Left lung (tissue), 10 donors: Measurements from ENCODE around the gene MYO7A. TPM values are rescaled to one million over a fixed set of nuclear protein-coding genes. Genes with fewer than 3 reads are reported as not detected.

Source experiments
- ATAC-seq: fragments of 200-7000 bp; cut with Tn5 transposase; one replicate; pipeline ENCODE4 v1.9.1; 2020; ENCODE audit warnings: moderate library complexity
- DNase-seq, 4 donors: peaks; one replicate each; pipeline ENCODE4 v3.0.0-alpha.2; 2013 to 2020
- H3K27ac ChIP-seq, 2 donors: fragments of 200-600 bp; sonication (generic) in 1 of 2; one replicate each; pipeline versions ENCODE4 v1.5.0 to v1.8.0; 2020 to 2021
- H3K27me3 ChIP-seq, 2 donors: fragments of 200-600 bp; sonication (generic) in 1 of 2; one replicate each; pipeline versions ENCODE4 v1.5.0 to v1.8.0; 2020 to 2021
- H3K36me3 ChIP-seq, 2 donors: fragments of 200-600 bp; sonication (generic) in 1 of 2; one replicate each; pipeline versions ENCODE4 v1.5.0 to v1.8.0; 2020 to 2021
- H3K4me1 ChIP-seq, 2 donors: fragments of 200-600 bp; one replicate each; pipeline ENCODE4 v1.8.0; 2021
- H3K4me3 ChIP-seq, 2 donors: fragments of 200-600 bp; sonication (generic) in 1 of 2; one replicate each; pipeline versions ENCODE4 v1.5.0 to v1.8.0; 2020 to 2021; ENCODE audit warnings: mild to moderate bottlenecking in 1 of 2
- H3K9me3 ChIP-seq, 2 donors: fragments of 200-600 bp; sonication (generic) in 1 of 2; one replicate each; pipeline versions ENCODE4 v1.5.0 to v1.8.0; 2020 to 2021
- intact Hi-C, 2 donors: fragments of 100-400 bp; cut with DNase I; formaldehyde crosslinking; loops; one replicate each; pipeline versions ENCODE4 v1.11.2 to v1.14.2; 2022
- polyA plus RNA-seq, 6 donors: library from polyadenylated mRNA; unstranded; fragments of 120-200 nt; gene quantifications; one replicate each; pipeline ENCODE4 v1.2.1, GENCODE V29; 2013; ENCODE audit not compliant: insufficient read length in 6 of 6
- total RNA-seq, 2 donors: library from RNA; stranded (reverse); fragmentation: NEBNext Ultra II Directional; extraction: Animal tissue kit (Norgen Biotek cat#: 25700); gene quantifications; one replicate each; pipeline ENCODE4 v1.2.1, GENCODE V29; 2021
- TF ChIP-seq, protein P1 (sequence below), 2 donors: fragments of 200-600 bp; sonication (generic) in 1 of 2; IDR thresholded peaks; one replicate each; pipeline versions ENCODE4 v1.5.0 to v1.8.0; 2021; ENCODE audit warnings: antibody characterized with exemption in 2 of 2
- donor health status: DM: no; HTN: yes; CAD: no.
- donor health status: DM: no; HTN: no; CAD: no.

The MYO7A gene
- total and polyA plus RNA-seq, 8 donors: 4.8 to 13.5 (median 5.8) TPM

DNA sequence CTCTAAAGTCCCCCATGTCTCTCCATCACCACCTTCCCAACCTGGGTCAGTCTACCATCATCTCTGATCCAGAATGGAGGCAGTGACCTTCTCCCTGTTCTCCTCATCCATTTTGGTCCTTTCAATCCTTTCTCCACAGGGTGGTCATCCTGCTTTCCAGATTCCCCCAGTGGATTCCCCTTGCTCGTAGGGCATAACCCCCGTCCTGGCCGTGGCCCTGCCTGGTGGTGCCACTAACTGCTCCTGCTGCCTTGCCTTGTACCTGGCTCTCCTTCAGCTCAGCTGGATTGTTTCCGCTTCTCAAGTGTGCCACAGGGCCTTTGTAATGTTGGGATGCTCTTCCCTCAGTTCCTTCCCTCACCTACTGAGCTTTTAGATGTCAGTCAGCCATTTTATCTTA is 81.6 kb downstream of the MYO7A start:
- Histone ChIP-seq H3K4me1 (no peaks in the 10 kb centered on the region), H3K36me3 (peaks cover 0 to 13% of the 10 kb centered on the region in 2 donors), H3K27me3 (no peaks in the 10 kb centered on the region), H3K27ac (no peak overlapping the region), H3K9me3 (no peaks in the 10 kb centered on the region), H3K4me3 (no peak overlapping the region)
- TF ChIP-seq, protein P1, sequence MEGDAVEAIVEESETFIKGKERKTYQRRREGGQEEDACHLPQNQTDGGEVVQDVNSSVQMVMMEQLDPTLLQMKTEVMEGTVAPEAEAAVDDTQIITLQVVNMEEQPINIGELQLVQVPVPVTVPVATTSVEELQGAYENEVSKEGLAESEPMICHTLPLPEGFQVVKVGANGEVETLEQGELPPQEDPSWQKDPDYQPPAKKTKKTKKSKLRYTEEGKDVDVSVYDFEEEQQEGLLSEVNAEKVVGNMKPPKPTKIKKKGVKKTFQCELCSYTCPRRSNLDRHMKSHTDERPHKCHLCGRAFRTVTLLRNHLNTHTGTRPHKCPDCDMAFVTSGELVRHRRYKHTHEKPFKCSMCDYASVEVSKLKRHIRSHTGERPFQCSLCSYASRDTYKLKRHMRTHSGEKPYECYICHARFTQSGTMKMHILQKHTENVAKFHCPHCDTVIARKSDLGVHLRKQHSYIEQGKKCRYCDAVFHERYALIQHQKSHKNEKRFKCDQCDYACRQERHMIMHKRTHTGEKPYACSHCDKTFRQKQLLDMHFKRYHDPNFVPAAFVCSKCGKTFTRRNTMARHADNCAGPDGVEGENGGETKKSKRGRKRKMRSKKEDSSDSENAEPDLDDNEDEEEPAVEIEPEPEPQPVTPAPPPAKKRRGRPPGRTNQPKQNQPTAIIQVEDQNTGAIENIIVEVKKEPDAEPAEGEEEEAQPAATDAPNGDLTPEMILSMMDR (IDR thresholded peaks at IDR 0.05): no peak
- intact Hi-C loops: no loop called here
- no peak for DNase-seq
- no peak for ATAC-seq

DNA sequence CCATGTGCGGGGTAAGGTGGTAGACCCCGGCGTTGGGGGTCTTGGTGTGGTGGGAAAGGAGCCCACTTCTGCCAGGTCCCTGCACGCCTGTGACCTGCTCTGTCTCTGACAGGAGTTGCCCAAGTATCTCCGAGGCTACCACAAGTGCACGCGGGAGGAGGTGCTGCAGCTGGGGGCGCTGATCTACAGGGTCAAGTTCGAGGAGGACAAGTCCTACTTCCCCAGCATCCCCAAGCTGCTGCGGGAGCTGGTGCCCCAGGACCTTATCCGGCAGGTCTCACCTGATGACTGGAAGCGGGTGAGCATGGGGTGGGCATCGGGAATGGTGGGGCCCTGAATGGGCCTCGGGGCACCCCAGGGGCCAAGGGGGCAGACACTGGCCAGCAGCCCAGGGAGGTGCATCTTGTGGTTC is 83.0 kb downstream of the MYO7A start:
- H3K27me3 ChIP-seq: no peaks in the 10 kb centered on the region
- H3K4me1 ChIP-seq: no peaks in the 10 kb centered on the region
- no peak overlapping the region for H3K4me3 ChIP-seq
- intact Hi-C loops: no loop called here
- H3K36me3 ChIP-seq: peaks cover 0 to 13% of the 10 kb centered on the region in 2 donors
- no peak for DNase-seq
- no peak overlapping the region for H3K27ac ChIP-seq
- TF ChIP-seq, protein P1 (IDR thresholded peaks at IDR 0.05): no peak
- H3K9me3 ChIP-seq: no peaks in the 10 kb centered on the region
- no peak for ATAC-seq

DNA sequence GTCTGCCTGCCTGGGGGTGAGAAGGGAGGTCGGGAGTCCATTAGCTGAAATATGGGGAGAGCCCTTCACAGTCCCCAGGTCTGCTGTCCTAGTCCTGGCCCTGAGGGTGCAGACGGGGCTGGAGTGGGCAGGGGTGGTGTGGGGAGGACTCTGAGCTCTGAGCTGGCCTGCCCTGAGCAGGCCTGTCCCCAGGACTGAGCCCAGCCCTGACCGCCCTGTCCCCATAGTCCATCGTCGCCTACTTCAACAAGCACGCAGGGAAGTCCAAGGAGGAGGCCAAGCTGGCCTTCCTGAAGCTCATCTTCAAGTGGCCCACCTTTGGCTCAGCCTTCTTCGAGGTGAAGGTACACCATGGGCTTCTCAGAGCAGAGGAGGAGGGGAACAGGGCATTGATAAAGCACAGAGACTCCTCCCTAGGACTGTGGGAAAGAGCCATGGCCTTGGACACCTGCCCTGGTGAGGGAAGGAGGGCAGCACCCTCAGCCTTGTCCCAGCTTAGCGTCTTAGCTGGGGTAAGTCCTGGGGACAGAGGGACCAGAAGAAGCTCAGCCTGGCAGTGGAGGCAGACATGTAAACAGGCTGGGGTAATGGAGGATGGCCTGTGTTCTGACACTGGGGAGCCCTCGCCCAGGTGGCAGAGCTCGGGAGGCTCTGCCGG is 83.7 kb downstream of the MYO7A start:
- no peaks in the 10 kb centered on the region for H3K4me1 ChIP-seq
- TF ChIP-seq, protein P1 (IDR thresholded peaks at IDR 0.05): no peak
- DNase-seq: no peak
- H3K9me3 ChIP-seq: no peaks in the 10 kb centered on the region
- no peak for ATAC-seq
- no peak overlapping the region for H3K27ac ChIP-seq
- no peaks in the 10 kb centered on the region for H3K27me3 ChIP-seq
- intact Hi-C loops: no loop called here
- peaks cover 0 to 13% of the 10 kb centered on the region in 2 donors for H3K36me3 ChIP-seq
- no peak overlapping the region for H3K4me3 ChIP-seq

DNA sequence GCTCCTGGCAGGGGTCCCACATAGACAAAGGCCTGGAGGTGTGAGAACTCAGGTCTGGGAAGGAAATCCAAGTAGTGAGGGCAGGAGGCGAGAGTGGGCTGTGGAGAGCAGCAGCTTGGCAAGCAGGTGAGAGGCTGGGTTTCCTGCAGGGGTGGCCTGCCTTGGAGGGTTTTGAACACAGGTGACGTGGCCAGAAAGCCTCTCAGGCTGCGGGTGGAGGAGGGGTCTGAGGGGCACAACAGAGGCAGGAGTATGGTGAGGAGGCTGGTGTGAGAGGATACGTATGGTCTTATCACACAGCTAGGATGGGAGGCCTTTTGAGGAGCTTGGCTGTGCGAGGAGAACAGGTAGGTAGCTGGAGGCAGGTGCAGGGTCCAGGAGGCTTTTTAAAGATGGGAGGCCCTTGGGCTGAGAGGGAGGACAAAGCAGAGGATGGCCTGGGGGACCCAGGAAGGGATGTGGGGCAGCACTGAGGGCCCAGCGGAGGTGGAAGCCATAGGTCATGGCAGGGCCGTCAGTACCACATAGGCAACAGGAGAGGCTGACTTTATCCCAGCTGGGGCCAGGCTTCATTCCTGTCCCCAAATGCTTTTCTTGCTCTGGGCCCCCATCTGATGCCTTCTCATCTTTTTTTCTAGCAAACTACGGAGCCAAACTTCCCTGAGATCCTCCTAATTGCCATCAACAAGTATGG is 84.4 kb downstream of the MYO7A start:
- DNase-seq: no peak
- H3K9me3 ChIP-seq: no peaks in the 10 kb centered on the region
- no peak overlapping the region for H3K27ac ChIP-seq
- intact Hi-C loops: no loop called here
- TF ChIP-seq, protein P1 (IDR thresholded peaks at IDR 0.05): no peak
- no peaks in the 10 kb centered on the region for H3K27me3 ChIP-seq
- no peaks in the 10 kb centered on the region for H3K4me1 ChIP-seq
- H3K36me3 ChIP-seq: peaks cover 0 to 13% of the 10 kb centered on the region in 2 donors
- ATAC-seq: no peak
- no peak overlapping the region for H3K4me3 ChIP-seq

DNA sequence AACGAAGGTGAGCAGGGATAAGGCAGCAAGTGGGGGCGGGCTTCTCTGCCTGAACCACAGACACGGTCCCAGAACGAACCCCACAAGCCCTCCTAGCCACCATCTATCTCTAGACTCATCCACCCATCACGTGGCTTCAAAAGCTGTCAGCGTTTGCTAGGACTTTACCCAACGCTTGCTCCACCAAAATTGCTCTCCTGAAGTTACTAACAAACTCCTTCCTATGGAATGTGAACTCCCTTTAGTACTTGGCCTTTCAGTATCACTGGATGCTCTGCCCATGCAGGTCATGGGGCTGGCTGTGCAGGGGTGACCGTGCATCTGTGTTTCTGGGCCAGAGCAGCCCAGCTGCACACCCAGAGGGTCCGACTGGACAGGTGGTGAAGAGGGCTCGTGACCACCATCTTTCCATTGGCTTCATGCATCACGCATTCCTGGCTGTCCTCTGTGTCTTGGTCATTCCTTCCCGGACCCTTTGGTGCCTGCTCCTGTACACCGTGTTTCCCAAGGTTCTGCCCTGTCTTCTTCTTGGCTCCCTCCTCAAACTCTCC is 85.1 kb downstream of the MYO7A start:
- Histone ChIP-seq H3K36me3 (peaks cover 0 to 13% of the 10 kb centered on the region in 2 donors), H3K27me3 (no peaks in the 10 kb centered on the region), H3K4me1 (no peaks in the 10 kb centered on the region), H3K9me3 (no peaks in the 10 kb centered on the region), H3K27ac (no peak overlapping the region), H3K4me3 (no peak overlapping the region)
- ATAC-seq: no peak
- TF ChIP-seq, protein P1 (IDR thresholded peaks at IDR 0.05): no peak
- DNase-seq: no peak
- intact Hi-C loops: no loop called here
